KBM-7 (cell line): ENCODE measurements around the gene TMEM184A.
"Not testable (repeated sequence)": the region's sequence is repeated elsewhere in the genome, so short reads cannot be mapped to it uniquely, and the experiment has no call there.

Experiments
- DNase-seq: peaks from one replicate; pipeline ENCODE4 v3.0.0-alpha.2; 2015
- in situ Hi-C: fragments of 300-500 bp; cut with MboI; formaldehyde crosslinking; loops from 2 replicates; pipeline ENCODE4 v1.14.3; 2020; ENCODE audit warnings: low sequenced_read_pairs, low pct_unique_long_range_greater_than_20kb, mixed read lengths

TMEM184A gene

GRCh38 chr7:1591396-1591795, 35.4 kb upstream of the TMEM184A start:
- DNase-seq, result no peak
- in situ Hi-C loops, result no loop called here

GRCh38 chr7:1590887-1591286, 34.9 kb upstream of the TMEM184A start:
- in situ Hi-C loops, result no loop called here
- DNase-seq, result no peak

- no peak for DNase-seq
- in situ Hi-C loops, result no loop called here
Measured at GRCh38 chr7:1590476-1590875, 34.5 kb upstream of the TMEM184A start.

- in situ Hi-C loops, result no loop called here
- DNase-seq, result no peak
Measured at GRCh38 chr7:1588978-1589377, 33.0 kb upstream of the TMEM184A start.

GRCh38 chr7:1587738-1588137, 31.7 kb upstream of the TMEM184A start:
- DNase-seq, result no peak
- in situ Hi-C loops, result no loop called here

- in situ Hi-C loops, result no loop called here
- no peak for DNase-seq
Measured at GRCh38 chr7:1586827-1587705, 31.1 kb upstream of the TMEM184A start.

GRCh38 chr7:1586126-1586826, 30.3 kb upstream of the TMEM184A start:
- in situ Hi-C loops, result no loop called here
- no peak for DNase-seq

- in situ Hi-C loops, result no loop called here
- DNase-seq, result no peak
Measured at GRCh38 chr7:1585142-1585981, 29.4 kb upstream of the TMEM184A start.

GRCh38 chr7:1584700-1585099, 28.7 kb upstream of the TMEM184A start:
- no peak for DNase-seq

GRCh38 chr7:1583241-1583930, 27.4 kb upstream of the TMEM184A start:
- in situ Hi-C loops, result not testable (repeated sequence)

More at GRCh38 chr7:1584700-1585099, 28.7 kb upstream of the TMEM184A start:
- in situ Hi-C loops, result no loop called here

GRCh38 chr7:1580422-1581030, 24.5 kb upstream of the TMEM184A start:
- in situ Hi-C loops, result no loop called here
- no peak for DNase-seq

More at GRCh38 chr7:1583241-1583930, 27.4 kb upstream of the TMEM184A start:
- not testable (repeated sequence) for DNase-seq

GRCh38 chr7:1579481-1580421, 23.7 kb upstream of the TMEM184A start:
- in situ Hi-C loops, result no loop called here
- DNase-seq, result peak; percentile 70

- DNase-seq, result no peak
- in situ Hi-C loops, result no loop called here
Measured at GRCh38 chr7:1578513-1578912, 22.5 kb upstream of the TMEM184A start.

- in situ Hi-C loops, result no loop called here
- DNase-seq, result no peak
Measured at GRCh38 chr7:1576521-1577253, 20.7 kb upstream of the TMEM184A start.

- in situ Hi-C loops, result no loop called here
- no peak for DNase-seq
Measured at GRCh38 chr7:1575809-1576208, 19.8 kb upstream of the TMEM184A start.

- in situ Hi-C loops, result no loop called here
- peak; percentile 19 for DNase-seq
Measured at GRCh38 chr7:1572111-1572822, 16.3 kb upstream of the TMEM184A start.
